PFSK-1 (cell line): ENCODE results near the gene IGLL5.

Source experiments
- POLR2AphosphoS5 ChIP-seq: IDR thresholded peaks from 2 replicates; pipeline ENCODE4 v1.6.1; 2012; ENCODE audit warnings: low read depth, mild to moderate bottlenecking, control low read depth, low read length, moderate library complexity
- TAF1 ChIP-seq: IDR thresholded peaks from 2 replicates; pipeline ENCODE4 v1.6.1; 2012; ENCODE audit warnings: low read length, control low read depth, borderline replicate concordance; ENCODE audit not compliant: insufficient read depth

GRCh38 chr22:22857607-22858558 lies 29.7 kb upstream of the IGLL5 start:
- TF ChIP-seq POLR2AphosphoS5 (no peak), TAF1 (no peak)
